NT2/D1 (cell line): ENCODE data around the gene RYR3.

ENCODE experiments used
- SUZ12 ChIP-seq: IDR thresholded peaks from 2 replicates; pipeline ENCODE4 v1.6.1; 2011; ENCODE audit not compliant: insufficient read length, insufficient read depth; ENCODE audit errors: extremely low read depth
- YY1 ChIP-seq: IDR thresholded peaks from 2 replicates; pipeline ENCODE4 v1.6.1; 2011; ENCODE audit not compliant: insufficient read length, insufficient read depth
- ZNF274 ChIP-seq: IDR thresholded peaks from 2 replicates; pipeline ENCODE4 v1.6.1; 2011; ENCODE audit warnings: mild to moderate bottlenecking, low read depth, low read length

- no peak for TF ChIP-seq YY1
- no peak for TF ChIP-seq SUZ12
- TF ChIP-seq ZNF274: no peak
These were observed 87.8 kb downstream of the RYR3 start for GRCh38 chr15:33398555-33398954.
